PC-9 (cell line): ENCODE results near the gene GABRP.

Experiments
- CTCF ChIP-seq: fragments of 200-600 bp; sonication (generic); conservative IDR thresholded peaks from 2 replicates; pipeline ENCODE4 v1.6.1; 2017; ENCODE audit warnings: mixed run types, antibody characterized with exemption, mild to moderate bottlenecking, moderate library complexity
- EZH2 ChIP-seq: fragments of 200-600 bp; sonication (generic); IDR thresholded peaks from 2 replicates; pipeline ENCODE4 v1.8.0; 2017; ENCODE audit warnings: antibody characterized with exemption, low read depth

GRCh38 chr5:170746961-170747340, 36.6 kb upstream of the GABRP start:
- TF ChIP-seq CTCF (no peak), EZH2 (no peak)
